ENCODE data around the gene LRRK1. TPM values are rescaled to one million over a fixed set of nuclear protein-coding genes. Genes with fewer than 3 reads are reported as not detected.

LRRK1 gene
- total RNA-seq, 1 experiment from 2014 or later: 7.6 TPM

DNA sequence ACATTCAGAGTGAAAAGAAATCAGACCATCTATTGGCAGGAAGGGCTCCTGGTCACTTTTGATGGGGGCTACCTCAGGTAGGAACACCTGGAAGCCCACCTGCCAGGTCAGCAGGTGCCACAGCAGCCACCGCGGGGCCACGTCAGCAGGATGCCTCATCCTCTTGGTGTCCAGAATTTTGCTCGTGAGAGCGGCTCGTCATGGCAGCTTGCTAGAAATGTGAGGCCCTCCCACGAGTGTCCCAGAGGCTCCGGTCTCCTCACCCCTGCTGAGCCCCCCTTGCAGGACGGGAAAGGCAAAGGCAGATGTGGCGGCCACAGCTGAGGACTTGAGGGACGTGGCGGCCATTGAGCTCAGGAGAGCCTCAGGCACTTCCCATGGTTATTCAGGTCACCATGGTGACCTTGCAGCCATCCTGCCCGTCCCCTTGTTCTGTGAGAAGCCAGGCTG, 129.4 kb downstream of the LRRK1 start (continued):
- TF ChIP-seq, protein P1, sequence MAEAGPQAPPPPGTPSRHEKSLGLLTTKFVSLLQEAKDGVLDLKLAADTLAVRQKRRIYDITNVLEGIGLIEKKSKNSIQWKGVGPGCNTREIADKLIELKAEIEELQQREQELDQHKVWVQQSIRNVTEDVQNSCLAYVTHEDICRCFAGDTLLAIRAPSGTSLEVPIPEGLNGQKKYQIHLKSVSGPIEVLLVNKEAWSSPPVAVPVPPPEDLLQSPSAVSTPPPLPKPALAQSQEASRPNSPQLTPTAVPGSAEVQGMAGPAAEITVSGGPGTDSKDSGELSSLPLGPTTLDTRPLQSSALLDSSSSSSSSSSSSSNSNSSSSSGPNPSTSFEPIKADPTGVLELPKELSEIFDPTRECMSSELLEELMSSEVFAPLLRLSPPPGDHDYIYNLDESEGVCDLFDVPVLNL (CRISPR knock-in tag; IDR thresholded peaks at IDR 0.05; ENCODE audit: borderline replicate concordance, low read depth): no peak
- TF ChIP-seq ELF4 (CRISPR knock-in tag; IDR thresholded peaks at IDR 0.05; ENCODE audit: low read depth): no peak

DNA sequence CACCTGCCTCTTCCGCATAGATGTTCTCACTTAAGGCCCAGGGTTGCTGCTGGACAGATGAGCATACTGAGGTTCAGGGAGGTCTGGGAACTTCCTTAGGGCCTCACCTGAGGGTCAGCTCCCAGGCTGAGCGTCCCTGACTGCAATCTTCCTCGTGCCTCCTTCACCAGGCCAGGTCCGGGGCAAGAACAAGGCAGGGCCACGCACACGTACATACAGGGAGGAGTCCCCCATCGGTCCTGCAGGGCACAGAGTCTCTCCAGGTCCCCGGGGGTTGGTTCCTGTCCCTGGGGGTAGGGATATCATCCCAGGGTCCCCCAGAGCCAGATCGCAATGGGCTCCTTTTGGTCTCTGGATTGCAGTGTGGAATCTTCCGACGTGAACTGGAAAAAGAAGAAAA, 130.1 kb downstream of the LRRK1 start:
- no peak for ATAC-seq
- Mint-ChIP-seq H3K4me1 (peaks cover 53% of the 10 kb centered on the region), H3K9me3 (no peaks in the 10 kb centered on the region), H3K27me3 (ENCODE audit: low read depth) (peaks cover 22% of the 10 kb centered on the region), H3K27ac (peak overlapping the region; percentile 3; the same call in 1 of the 2 replicates), H3K36me3 (0 out of 2 replicates have a peak, but pooled peaks cover 2% of the 10 kb centered on the region), H3K4me3 (no peak overlapping the region)
- no peak for DNase-seq (ENCODE audit: low spot score)
- ChIA-PET CTCF (interaction anchor here (1.0 to 2.3 kb wide), 2 partner anchors 11 to 20 kb away, joined by 3 to 10 read pairs; no protein-coding TSS in a partner anchor), POLR2A (no interaction called here)
- TF ChIP-seq FOXJ3 (CRISPR knock-in tag; IDR thresholded peaks at IDR 0.05; ENCODE audit: borderline replicate concordance) (no peak), NR1H2 (CRISPR knock-in tag; IDR thresholded peaks at IDR 0.05) (no peak), TCF7 (CRISPR knock-in tag; IDR thresholded peaks at IDR 0.05; ENCODE audit: low read depth) (no peak), JUN (CRISPR knock-in tag; IDR thresholded peaks at IDR 0.05) (no peak), FOXK1 (CRISPR knock-in tag; IDR thresholded peaks at IDR 0.05) (no peak), CREM (CRISPR knock-in tag; IDR thresholded peaks at IDR 0.05) (no peak), KAT7 (CRISPR knock-in tag; IDR thresholded peaks at IDR 0.05; ENCODE audit: borderline replicate concordance) (no peak), RORB (CRISPR knock-in tag; IDR thresholded peaks at IDR 0.05) (no peak), IRF2 (CRISPR knock-in tag; IDR thresholded peaks at IDR 0.05; ENCODE audit: borderline replicate concordance, low read depth) (no peak)
- TF ChIP-seq, protein P2, sequence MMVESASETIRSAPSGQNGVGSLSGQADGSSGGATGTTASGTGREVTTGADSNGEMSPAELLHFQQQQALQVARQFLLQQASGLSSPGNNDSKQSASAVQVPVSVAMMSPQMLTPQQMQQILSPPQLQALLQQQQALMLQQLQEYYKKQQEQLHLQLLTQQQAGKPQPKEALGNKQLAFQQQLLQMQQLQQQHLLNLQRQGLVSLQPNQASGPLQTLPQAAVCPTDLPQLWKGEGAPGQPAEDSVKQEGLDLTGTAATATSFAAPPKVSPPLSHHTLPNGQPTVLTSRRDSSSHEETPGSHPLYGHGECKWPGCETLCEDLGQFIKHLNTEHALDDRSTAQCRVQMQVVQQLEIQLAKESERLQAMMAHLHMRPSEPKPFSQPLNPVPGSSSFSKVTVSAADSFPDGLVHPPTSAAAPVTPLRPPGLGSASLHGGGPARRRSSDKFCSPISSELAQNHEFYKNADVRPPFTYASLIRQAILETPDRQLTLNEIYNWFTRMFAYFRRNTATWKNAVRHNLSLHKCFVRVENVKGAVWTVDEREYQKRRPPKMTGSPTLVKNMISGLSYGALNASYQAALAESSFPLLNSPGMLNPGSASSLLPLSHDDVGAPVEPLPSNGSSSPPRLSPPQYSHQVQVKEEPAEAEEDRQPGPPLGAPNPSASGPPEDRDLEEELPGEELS (CRISPR knock-in tag; IDR thresholded peaks at IDR 0.05): no peak
- TF ChIP-seq, protein P1 (CRISPR knock-in tag; IDR thresholded peaks at IDR 0.05; ENCODE audit: borderline replicate concordance, low read depth): no peak
- TF ChIP-seq, protein P3, sequence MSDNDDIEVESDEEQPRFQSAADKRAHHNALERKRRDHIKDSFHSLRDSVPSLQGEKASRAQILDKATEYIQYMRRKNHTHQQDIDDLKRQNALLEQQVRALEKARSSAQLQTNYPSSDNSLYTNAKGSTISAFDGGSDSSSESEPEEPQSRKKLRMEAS (CRISPR knock-in tag; IDR thresholded peaks at IDR 0.05): no peak
- TF ChIP-seq, protein P4, sequence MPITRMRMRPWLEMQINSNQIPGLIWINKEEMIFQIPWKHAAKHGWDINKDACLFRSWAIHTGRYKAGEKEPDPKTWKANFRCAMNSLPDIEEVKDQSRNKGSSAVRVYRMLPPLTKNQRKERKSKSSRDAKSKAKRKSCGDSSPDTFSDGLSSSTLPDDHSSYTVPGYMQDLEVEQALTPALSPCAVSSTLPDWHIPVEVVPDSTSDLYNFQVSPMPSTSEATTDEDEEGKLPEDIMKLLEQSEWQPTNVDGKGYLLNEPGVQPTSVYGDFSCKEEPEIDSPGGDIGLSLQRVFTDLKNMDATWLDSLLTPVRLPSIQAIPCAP (CRISPR knock-in tag; IDR thresholded peaks at IDR 0.05): no peak
- TF ChIP-seq, protein P5, sequence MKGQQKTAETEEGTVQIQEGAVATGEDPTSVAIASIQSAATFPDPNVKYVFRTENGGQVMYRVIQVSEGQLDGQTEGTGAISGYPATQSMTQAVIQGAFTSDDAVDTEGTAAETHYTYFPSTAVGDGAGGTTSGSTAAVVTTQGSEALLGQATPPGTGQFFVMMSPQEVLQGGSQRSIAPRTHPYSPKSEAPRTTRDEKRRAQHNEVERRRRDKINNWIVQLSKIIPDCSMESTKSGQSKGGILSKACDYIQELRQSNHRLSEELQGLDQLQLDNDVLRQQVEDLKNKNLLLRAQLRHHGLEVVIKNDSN (CRISPR knock-in tag; IDR thresholded peaks at IDR 0.05): no peak
- TF ChIP-seq, protein P6, sequence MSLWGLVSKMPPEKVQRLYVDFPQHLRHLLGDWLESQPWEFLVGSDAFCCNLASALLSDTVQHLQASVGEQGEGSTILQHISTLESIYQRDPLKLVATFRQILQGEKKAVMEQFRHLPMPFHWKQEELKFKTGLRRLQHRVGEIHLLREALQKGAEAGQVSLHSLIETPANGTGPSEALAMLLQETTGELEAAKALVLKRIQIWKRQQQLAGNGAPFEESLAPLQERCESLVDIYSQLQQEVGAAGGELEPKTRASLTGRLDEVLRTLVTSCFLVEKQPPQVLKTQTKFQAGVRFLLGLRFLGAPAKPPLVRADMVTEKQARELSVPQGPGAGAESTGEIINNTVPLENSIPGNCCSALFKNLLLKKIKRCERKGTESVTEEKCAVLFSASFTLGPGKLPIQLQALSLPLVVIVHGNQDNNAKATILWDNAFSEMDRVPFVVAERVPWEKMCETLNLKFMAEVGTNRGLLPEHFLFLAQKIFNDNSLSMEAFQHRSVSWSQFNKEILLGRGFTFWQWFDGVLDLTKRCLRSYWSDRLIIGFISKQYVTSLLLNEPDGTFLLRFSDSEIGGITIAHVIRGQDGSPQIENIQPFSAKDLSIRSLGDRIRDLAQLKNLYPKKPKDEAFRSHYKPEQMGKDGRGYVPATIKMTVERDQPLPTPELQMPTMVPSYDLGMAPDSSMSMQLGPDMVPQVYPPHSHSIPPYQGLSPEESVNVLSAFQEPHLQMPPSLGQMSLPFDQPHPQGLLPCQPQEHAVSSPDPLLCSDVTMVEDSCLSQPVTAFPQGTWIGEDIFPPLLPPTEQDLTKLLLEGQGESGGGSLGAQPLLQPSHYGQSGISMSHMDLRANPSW (CRISPR knock-in tag; conservative IDR thresholded peaks at IDR 0.05; ENCODE audit: low read depth): no peak

All from WTC11 (cell line).